WTC11 (cell line): Measurements from ENCODE around the gene FGF14.

Experiments
- ESRRA ChIP-seq: sonication (generic); formaldehyde crosslinking; IDR thresholded peaks from 2 replicates; pipeline ENCODE4 v1.8.1; 2022; ENCODE audit warnings: mild to moderate bottlenecking, missing genetic modification reagents, borderline replicate concordance
- JUN ChIP-seq: sonication (generic); formaldehyde crosslinking; IDR thresholded peaks from 2 replicates; pipeline ENCODE4 v1.8.0; 2023; ENCODE audit warnings: mild to moderate bottlenecking, missing genetic modification reagents
- MAX ChIP-seq: sonication (generic); formaldehyde crosslinking; IDR thresholded peaks from 2 replicates; pipeline ENCODE4 v1.8.0; 2022; ENCODE audit warnings: mild to moderate bottlenecking, missing genetic modification reagents
- NFATC4 ChIP-seq: fragments of 250-450 bp; sonication (Bioruptor Pico); IDR thresholded peaks from 2 replicates; pipeline ENCODE4 v1.9.0; 2021; ENCODE audit warnings: mild to moderate bottlenecking
- NFYB ChIP-seq: sonication (generic); formaldehyde crosslinking; conservative IDR thresholded peaks from 2 replicates; pipeline ENCODE4 v1.8.0; 2022; ENCODE audit warnings: low read depth, missing genetic modification reagents
- OVOL2 ChIP-seq: fragments of 250-450 bp; sonication (Bioruptor Pico); IDR thresholded peaks from 2 replicates; pipeline ENCODE4 v1.9.0; 2021; ENCODE audit warnings: mild to moderate bottlenecking, borderline replicate concordance
- SMAD4 ChIP-seq: sonication (generic); formaldehyde crosslinking; IDR thresholded peaks from 2 replicates; pipeline ENCODE4 v1.8.0; 2022; ENCODE audit warnings: mild to moderate bottlenecking, missing genetic modification reagents
- SP1 ChIP-seq: sonication (generic); formaldehyde crosslinking; conservative IDR thresholded peaks from 2 replicates; pipeline ENCODE4 v1.8.1; 2022; ENCODE audit warnings: missing genetic modification reagents
- STAT6 ChIP-seq: sonication (generic); formaldehyde crosslinking; conservative IDR thresholded peaks from 2 replicates; pipeline ENCODE4 v1.8.1; 2023; ENCODE audit warnings: mild to moderate bottlenecking, low read depth, missing genetic modification reagents, moderate library complexity
- TF ChIP-seq, protein P1 (sequence below): fragments of 250-450 bp; sonication (Bioruptor Pico); IDR thresholded peaks from 2 replicates; pipeline ENCODE4 v1.9.0; 2021; ENCODE audit warnings: mild to moderate bottlenecking, borderline replicate concordance
- TF ChIP-seq, protein P2 (sequence below): fragments of 200-600 bp; IDR thresholded peaks from 2 replicates; pipeline ENCODE4 v1.8.0; 2022; ENCODE audit warnings: antibody characterized with exemption
- TF ChIP-seq, protein P3 (sequence below): sonication (generic); formaldehyde crosslinking; IDR thresholded peaks from 2 replicates; pipeline ENCODE4 v1.8.1; 2023; ENCODE audit warnings: mild to moderate bottlenecking, missing genetic modification reagents
- TF ChIP-seq, protein P4 (sequence below): sonication (generic); formaldehyde crosslinking; IDR thresholded peaks from 2 replicates; pipeline ENCODE4 v1.8.0; 2022; ENCODE audit warnings: mild to moderate bottlenecking, missing genetic modification reagents

- TF ChIP-seq, protein P1, sequence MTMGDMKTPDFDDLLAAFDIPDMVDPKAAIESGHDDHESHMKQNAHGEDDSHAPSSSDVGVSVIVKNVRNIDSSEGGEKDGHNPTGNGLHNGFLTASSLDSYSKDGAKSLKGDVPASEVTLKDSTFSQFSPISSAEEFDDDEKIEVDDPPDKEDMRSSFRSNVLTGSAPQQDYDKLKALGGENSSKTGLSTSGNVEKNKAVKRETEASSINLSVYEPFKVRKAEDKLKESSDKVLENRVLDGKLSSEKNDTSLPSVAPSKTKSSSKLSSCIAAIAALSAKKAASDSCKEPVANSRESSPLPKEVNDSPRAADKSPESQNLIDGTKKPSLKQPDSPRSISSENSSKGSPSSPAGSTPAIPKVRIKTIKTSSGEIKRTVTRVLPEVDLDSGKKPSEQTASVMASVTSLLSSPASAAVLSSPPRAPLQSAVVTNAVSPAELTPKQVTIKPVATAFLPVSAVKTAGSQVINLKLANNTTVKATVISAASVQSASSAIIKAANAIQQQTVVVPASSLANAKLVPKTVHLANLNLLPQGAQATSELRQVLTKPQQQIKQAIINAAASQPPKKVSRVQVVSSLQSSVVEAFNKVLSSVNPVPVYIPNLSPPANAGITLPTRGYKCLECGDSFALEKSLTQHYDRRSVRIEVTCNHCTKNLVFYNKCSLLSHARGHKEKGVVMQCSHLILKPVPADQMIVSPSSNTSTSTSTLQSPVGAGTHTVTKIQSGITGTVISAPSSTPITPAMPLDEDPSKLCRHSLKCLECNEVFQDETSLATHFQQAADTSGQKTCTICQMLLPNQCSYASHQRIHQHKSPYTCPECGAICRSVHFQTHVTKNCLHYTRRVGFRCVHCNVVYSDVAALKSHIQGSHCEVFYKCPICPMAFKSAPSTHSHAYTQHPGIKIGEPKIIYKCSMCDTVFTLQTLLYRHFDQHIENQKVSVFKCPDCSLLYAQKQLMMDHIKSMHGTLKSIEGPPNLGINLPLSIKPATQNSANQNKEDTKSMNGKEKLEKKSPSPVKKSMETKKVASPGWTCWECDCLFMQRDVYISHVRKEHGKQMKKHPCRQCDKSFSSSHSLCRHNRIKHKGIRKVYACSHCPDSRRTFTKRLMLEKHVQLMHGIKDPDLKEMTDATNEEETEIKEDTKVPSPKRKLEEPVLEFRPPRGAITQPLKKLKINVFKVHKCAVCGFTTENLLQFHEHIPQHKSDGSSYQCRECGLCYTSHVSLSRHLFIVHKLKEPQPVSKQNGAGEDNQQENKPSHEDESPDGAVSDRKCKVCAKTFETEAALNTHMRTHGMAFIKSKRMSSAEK (CRISPR knock-in tag), result no peak
- TF ChIP-seq ESRRA (CRISPR knock-in tag) (no peak), OVOL2 (no peak), JUN (CRISPR knock-in tag) (no peak), MAX (CRISPR knock-in tag) (no peak), NFATC4 (CRISPR knock-in tag) (no peak), SMAD4 (CRISPR knock-in tag) (no peak), STAT6 (CRISPR knock-in tag) (no peak), SP1 (CRISPR knock-in tag) (no peak), NFYB (CRISPR knock-in tag) (no peak)
- TF ChIP-seq, protein P2, sequence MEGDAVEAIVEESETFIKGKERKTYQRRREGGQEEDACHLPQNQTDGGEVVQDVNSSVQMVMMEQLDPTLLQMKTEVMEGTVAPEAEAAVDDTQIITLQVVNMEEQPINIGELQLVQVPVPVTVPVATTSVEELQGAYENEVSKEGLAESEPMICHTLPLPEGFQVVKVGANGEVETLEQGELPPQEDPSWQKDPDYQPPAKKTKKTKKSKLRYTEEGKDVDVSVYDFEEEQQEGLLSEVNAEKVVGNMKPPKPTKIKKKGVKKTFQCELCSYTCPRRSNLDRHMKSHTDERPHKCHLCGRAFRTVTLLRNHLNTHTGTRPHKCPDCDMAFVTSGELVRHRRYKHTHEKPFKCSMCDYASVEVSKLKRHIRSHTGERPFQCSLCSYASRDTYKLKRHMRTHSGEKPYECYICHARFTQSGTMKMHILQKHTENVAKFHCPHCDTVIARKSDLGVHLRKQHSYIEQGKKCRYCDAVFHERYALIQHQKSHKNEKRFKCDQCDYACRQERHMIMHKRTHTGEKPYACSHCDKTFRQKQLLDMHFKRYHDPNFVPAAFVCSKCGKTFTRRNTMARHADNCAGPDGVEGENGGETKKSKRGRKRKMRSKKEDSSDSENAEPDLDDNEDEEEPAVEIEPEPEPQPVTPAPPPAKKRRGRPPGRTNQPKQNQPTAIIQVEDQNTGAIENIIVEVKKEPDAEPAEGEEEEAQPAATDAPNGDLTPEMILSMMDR, result no peak
- TF ChIP-seq, protein P3, sequence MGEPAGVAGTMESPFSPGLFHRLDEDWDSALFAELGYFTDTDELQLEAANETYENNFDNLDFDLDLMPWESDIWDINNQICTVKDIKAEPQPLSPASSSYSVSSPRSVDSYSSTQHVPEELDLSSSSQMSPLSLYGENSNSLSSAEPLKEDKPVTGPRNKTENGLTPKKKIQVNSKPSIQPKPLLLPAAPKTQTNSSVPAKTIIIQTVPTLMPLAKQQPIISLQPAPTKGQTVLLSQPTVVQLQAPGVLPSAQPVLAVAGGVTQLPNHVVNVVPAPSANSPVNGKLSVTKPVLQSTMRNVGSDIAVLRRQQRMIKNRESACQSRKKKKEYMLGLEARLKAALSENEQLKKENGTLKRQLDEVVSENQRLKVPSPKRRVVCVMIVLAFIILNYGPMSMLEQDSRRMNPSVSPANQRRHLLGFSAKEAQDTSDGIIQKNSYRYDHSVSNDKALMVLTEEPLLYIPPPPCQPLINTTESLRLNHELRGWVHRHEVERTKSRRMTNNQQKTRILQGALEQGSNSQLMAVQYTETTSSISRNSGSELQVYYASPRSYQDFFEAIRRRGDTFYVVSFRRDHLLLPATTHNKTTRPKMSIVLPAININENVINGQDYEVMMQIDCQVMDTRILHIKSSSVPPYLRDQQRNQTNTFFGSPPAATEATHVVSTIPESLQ (CRISPR knock-in tag), result no peak
- TF ChIP-seq, protein P4, sequence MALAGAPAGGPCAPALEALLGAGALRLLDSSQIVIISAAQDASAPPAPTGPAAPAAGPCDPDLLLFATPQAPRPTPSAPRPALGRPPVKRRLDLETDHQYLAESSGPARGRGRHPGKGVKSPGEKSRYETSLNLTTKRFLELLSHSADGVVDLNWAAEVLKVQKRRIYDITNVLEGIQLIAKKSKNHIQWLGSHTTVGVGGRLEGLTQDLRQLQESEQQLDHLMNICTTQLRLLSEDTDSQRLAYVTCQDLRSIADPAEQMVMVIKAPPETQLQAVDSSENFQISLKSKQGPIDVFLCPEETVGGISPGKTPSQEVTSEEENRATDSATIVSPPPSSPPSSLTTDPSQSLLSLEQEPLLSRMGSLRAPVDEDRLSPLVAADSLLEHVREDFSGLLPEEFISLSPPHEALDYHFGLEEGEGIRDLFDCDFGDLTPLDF, result no peak
These were observed 555.6 kb downstream of the FGF14 start for GRCh38 chr13:101846249-101846648.
